ENCODE data around the gene SPTLC1. TPM values are rescaled to one million over a fixed set of nuclear protein-coding genes. Genes with fewer than 3 reads are reported as not detected.

SPTLC1 gene
- total and polyA plus RNA-seq, 10 of the 15 experiments (the other 5 are each of a cell fraction or from before 2014, with no cell fraction given), result 38.0 to 68.7 (median 52.8) TPM

- in situ Hi-C loops (cut with MboI), result no loop called here
- Histone ChIP-seq H3K4me3 (no peak overlapping the region), H3K36me3 (ENCODE audit: control insufficient read depth in 2 of 2, insufficient read depth in 2 of 2, low read length in 1 of 2) (no peaks in the 10 kb centered on the region), H3K4me1 (ENCODE audit: control insufficient read depth, insufficient read depth, low read length) (no peaks in the 10 kb centered on the region), H3K4me2 (ENCODE audit: control insufficient read depth, insufficient read depth) (no peak overlapping the region), H3K27ac (ENCODE audit: control insufficient read depth, insufficient read depth) (no peak overlapping the region), H3K9me3 (replicated peaks; ENCODE audit: control insufficient read depth, insufficient read depth, low read length) (no peaks in the 10 kb centered on the region), H3K9ac (ENCODE audit: control insufficient read depth, insufficient read depth, low read length) (no peak overlapping the region), H3K79me2 (ENCODE audit: control insufficient read depth, insufficient read depth, low read length) (no peaks in the 10 kb centered on the region), H3K27me3 (replicated peaks in 1 of 2; ENCODE audit: control insufficient read depth in 2 of 2, insufficient read depth in 2 of 2, low read length in 1 of 2) (no peaks in the 10 kb centered on the region; a peak in 1 of 4 replicates), H4K20me1 (ENCODE audit: control insufficient read depth, insufficient read depth) (no peaks in the 10 kb centered on the region), H2AFZ (ENCODE audit: control insufficient read depth, low read depth, low read length) (no peak overlapping the region)
- FAIRE-seq (no peak), ATAC-seq (no peak), DNase-seq (ENCODE audit: low read depth, low spot score) (no peak)
- WGBS (ENCODE audit: insufficient coverage, insufficient replicate concordance, low lambda C conversion rate, missing lambda C conversion rate), result 35% methylated on average over 6 of the region's 6 CpGs
- ChIA-PET SMC1A (ENCODE audit: uncharacterized antibody, unreplicated experiment) (interaction anchor here (1.0 kb wide), 1 partner anchor 228 kb away, joined by 3 read pairs; no protein-coding TSS in a partner anchor), CTCF (interaction anchor here (0.6 kb wide), 1 partner anchor 34 kb away, joined by 3 read pairs; no protein-coding TSS in a partner anchor), RAD21 (ENCODE audit: unreplicated experiment) (no interaction called here), POLR2A (no interaction called here)
- intact Hi-C loops (cut with micrococcal nuclease; ENCODE audit: unreplicated experiment), result no loop called here
- no TSS peak for BruUV-seq (replicated peaks)
- no peak for TF ChIP-seq TCF3 (IDR thresholded peaks at IDR 0.05; ENCODE audit: borderline replicate concordance, insufficient read depth, low read depth, low read length)
- no peak for TF ChIP-seq IKZF2 (IDR thresholded peaks at IDR 0.05)
- TF ChIP-seq SMC3 (IDR thresholded peaks at IDR 0.05; ENCODE audit: borderline replicate concordance, low read length), result no peak
- no peak for TF ChIP-seq SMAD5 (IDR thresholded peaks at IDR 0.05; ENCODE audit: low read depth)
- TF ChIP-seq TAF1 (IDR thresholded peaks at IDR 0.05; ENCODE audit: borderline replicate concordance, low read depth, low read length), result no peak
- TF ChIP-seq ZNF207 (IDR thresholded peaks at IDR 0.05; ENCODE audit: borderline replicate concordance), result no peak
- no peak for TF ChIP-seq BMI1 (IDR thresholded peaks at IDR 0.05; ENCODE audit: borderline replicate concordance)
- TF ChIP-seq ZSCAN29 (IDR thresholded peaks at IDR 0.05), result no peak
- TF ChIP-seq ZNF217 (IDR thresholded peaks at IDR 0.05), result no peak
- TF ChIP-seq ZZZ3 (IDR thresholded peaks at IDR 0.05; ENCODE audit: control insufficient read depth, insufficient read length, low read depth), result no peak
- no peak for TF ChIP-seq CHD2 (IDR thresholded peaks at IDR 0.05; ENCODE audit: borderline replicate concordance, low read depth, low read length)
These were observed 114.0 kb downstream of the SPTLC1 start for GRCh38 chr9:92001244-92001643.

Measured in GM12878 (cell line).